HepG2 (cell line): ENCODE results near the gene GTF2I. TPM values are rescaled to one million over a fixed set of nuclear protein-coding genes. Genes with fewer than 3 reads are reported as not detected.

Experiments used
- CCDC6 ChIP-seq: sonication (generic); formaldehyde crosslinking; IDR thresholded peaks from 2 replicates; pipeline ENCODE4 v1.8.1; 2022; ENCODE audit warnings: mild to moderate bottlenecking, missing genetic modification reagents, moderate library complexity
- CEBPG ChIP-seq: IDR thresholded peaks from 2 replicates; pipeline ENCODE4 v1.6.1; 2016
- E2F5 ChIP-seq: sonication (generic); formaldehyde crosslinking; conservative IDR thresholded peaks from 2 replicates; pipeline ENCODE4 v1.4.0; 2020; ENCODE audit warnings: missing genetic modification reagents
- FOXM1 ChIP-seq: sonication (generic); formaldehyde crosslinking; IDR thresholded peaks from 2 replicates; pipeline ENCODE4 v1.5.0; 2020; ENCODE audit warnings: missing genetic modification reagents
- HDAC1 ChIP-seq: sonication (generic); formaldehyde crosslinking; IDR thresholded peaks from 2 replicates; pipeline ENCODE4 v1.5.1; 2020; ENCODE audit warnings: mild to moderate bottlenecking, missing genetic modification reagents
- KLF13 ChIP-seq: sonication (generic); formaldehyde crosslinking; IDR thresholded peaks from 2 replicates; pipeline ENCODE4 v1.4.0; 2020; ENCODE audit warnings: mild to moderate bottlenecking, missing genetic modification reagents
- KMT2B ChIP-seq: IDR thresholded peaks from 2 replicates; pipeline ENCODE4 v1.6.1; 2016; ENCODE audit warnings: missing genetic modification reagents, missing compliant biosample characterization
- MXI1 ChIP-seq: IDR thresholded peaks from 3 replicates; pipeline ENCODE4 v1.6.1; 2012; ENCODE audit warnings: low read depth, low read length, inconsistent platforms, borderline replicate concordance
- MZF1 ChIP-seq: sonication (generic); formaldehyde crosslinking; IDR thresholded peaks from 2 replicates; pipeline ENCODE4 v1.8.1; 2023; ENCODE audit warnings: mild to moderate bottlenecking, missing genetic modification reagents, borderline replicate concordance
- NFE2 ChIP-seq: sonication (generic); formaldehyde crosslinking; IDR thresholded peaks from 2 replicates; pipeline ENCODE4 v1.4.0; 2020; ENCODE audit warnings: missing genetic modification reagents
- RBFOX2 ChIP-seq: fragments of 200-400 bp; formaldehyde crosslinking; IDR thresholded peaks from 2 replicates; pipeline ENCODE4 v1.6.1; 2017; ENCODE audit warnings: low read depth, mild to moderate bottlenecking, low read length
- RFX3 ChIP-seq: IDR thresholded peaks from 2 replicates; pipeline ENCODE4 v1.6.1; 2016; ENCODE audit warnings: missing biosample characterization, missing genetic modification reagents
- SOX6 ChIP-seq, 2 experiments: fragments of 450-650 bp in 1 of 2; sonication (generic) in 1 of 2; formaldehyde crosslinking in 1 of 2; IDR thresholded peaks; 2 replicates each; pipeline versions ENCODE4 v1.4.0 to v1.6.1; 2017 to 2020; ENCODE audit warnings: antibody characterized with exemption in 1 of 2, mild to moderate bottlenecking in 1 of 2, missing genetic modification reagents in 1 of 2
- SRY ChIP-seq: sonication (generic); formaldehyde crosslinking; IDR thresholded peaks from 2 replicates; pipeline ENCODE4 v1.8.0; 2022; ENCODE audit warnings: mild to moderate bottlenecking, missing genetic modification reagents
- TFAP4 ChIP-seq: sonication (generic); IDR thresholded peaks from 2 replicates; pipeline ENCODE4 v1.6.1; 2016; ENCODE audit warnings: low read depth, borderline replicate concordance
- THAP11 ChIP-seq: IDR thresholded peaks from 2 replicates; pipeline ENCODE4 v1.6.1; 2016; ENCODE audit warnings: missing biosample characterization, missing genetic modification reagents
- ZBTB14 ChIP-seq: sonication (generic); formaldehyde crosslinking; IDR thresholded peaks from 2 replicates; pipeline ENCODE4 v1.4.0; 2020; ENCODE audit warnings: missing genetic modification reagents
- ZBTB20 ChIP-seq: sonication (generic); formaldehyde crosslinking; IDR thresholded peaks from 2 replicates; pipeline ENCODE4 v1.8.1; 2023; ENCODE audit warnings: missing genetic modification reagents, low read depth, mild to moderate bottlenecking, borderline replicate concordance
- ZBTB25 ChIP-seq: IDR thresholded peaks from 2 replicates; pipeline ENCODE4 v1.6.1; 2018; ENCODE audit warnings: missing genetic modification reagents
- ZFP36 ChIP-seq: fragments of 150-350 bp; IDR thresholded peaks from 2 replicates; pipeline ENCODE4 v1.6.1; 2018; ENCODE audit warnings: borderline replicate concordance, low read length, low read depth; ENCODE audit not compliant: partially characterized antibody
- ZNF136 ChIP-seq: sonication (generic); formaldehyde crosslinking; IDR thresholded peaks from 2 replicates; pipeline ENCODE4 v1.8.1; 2022; ENCODE audit warnings: low read depth, mild to moderate bottlenecking, moderate library complexity, missing genetic modification reagents
- ZNF3 ChIP-seq: IDR thresholded peaks from 2 replicates; pipeline ENCODE4 v1.7.0; 2017; ENCODE audit warnings: inconsistent platforms
- ZNF614 ChIP-seq: IDR thresholded peaks from 2 replicates; pipeline ENCODE4 v1.6.1; 2018; ENCODE audit warnings: missing biosample characterization, missing genetic modification reagents, inconsistent platforms, borderline replicate concordance
- ZNF704 ChIP-seq: sonication (generic); formaldehyde crosslinking; IDR thresholded peaks from 2 replicates; pipeline ENCODE4 v1.8.1; 2023; ENCODE audit warnings: mild to moderate bottlenecking, inconsistent platforms, moderate library complexity, missing genetic modification reagents, borderline replicate concordance
- ZNF740 ChIP-seq: sonication (generic); formaldehyde crosslinking; IDR thresholded peaks from 2 replicates; pipeline ENCODE4 v1.4.0; 2020; ENCODE audit warnings: missing genetic modification reagents
- polyA plus RNA-seq, 8 experiments: library from polyadenylated mRNA; depleted of rRNA in 3 of 8; stranded (reverse) in 7 of 8; unstranded in 1 of 8; fragments of >200 nt; fragmentation: Illumina TruSeq in 4 of 8; extraction: Trizol in 4 of 8; gene quantifications; 2 replicates each; pipeline versions ENCODE4 v1.2.1 to v1.2.3, GENCODE V29; 2011 to 2016; ENCODE audit warnings: low read depth in 4 of 8, missing spikeins in 1 of 8, mixed read lengths in 1 of 8; ENCODE audit not compliant: insufficient read depth in 1 of 8
- total RNA-seq, 5 experiments: library from RNA; depleted of rRNA; stranded (reverse); fragments of >200 nt; fragmentation: Illumina TruSeq; extraction: Trizol; gene quantifications; 2 replicates each; pipeline ENCODE4 v1.2.3, GENCODE V29; 2016; ENCODE audit warnings: low read depth in 1 of 5

GTF2I gene
- total and polyA plus RNA-seq, 2 of the 13 experiments (the other 11 are each of a cell fraction or from before 2014, with no cell fraction given): 74.6 to 125 TPM

GRCh38 chr7:74658178-74659004 is 873 bp downstream of the GTF2I start (continued):
- TF ChIP-seq E2F5 (no peak), MXI1 (peak; percentile 85; the same call in 1 of the 3 replicates), ZNF614 (CRISPR knock-in tag) (peak; percentile 21; the same call in 1 of the 2 replicates), ZBTB25 (CRISPR knock-in tag) (peak; percentile 28), FOXM1 (CRISPR knock-in tag) (no peak), NFE2 (CRISPR knock-in tag) (no peak), ZNF3 (CRISPR knock-in tag) (no peak), HDAC1 (CRISPR knock-in tag) (0 out of 2 replicates have a peak, but pooled peaks have one; percentile 18), CCDC6 (CRISPR knock-in tag) (no peak), ZBTB20 (no peak), RBFOX2 (peak; percentile 80), ZNF704 (no peak), THAP11 (CRISPR knock-in tag) (peak; percentile 55; the same call in 1 of the 2 replicates), CEBPG (CRISPR knock-in tag) (peak; percentile 37; the same call in 1 of the 2 replicates), SOX6 (IDR thresholded peaks at IDR 0.05) (no peak), SOX6 (CRISPR knock-in tag; IDR thresholded peaks at IDR 0.05) (peak; percentile 46; the same call in 1 of the 2 replicates), ZBTB14 (peak; percentile 91), TFAP4 (peak; percentile 55; the same call in 1 of the 2 replicates), KMT2B (CRISPR knock-in tag) (0 out of 2 replicates have a peak, but pooled peaks have one; percentile 16), KLF13 (CRISPR knock-in tag) (no peak), ZNF136 (CRISPR knock-in tag) (no peak), SRY (no peak), MZF1 (CRISPR knock-in tag) (no peak), ZFP36 (no peak), RFX3 (CRISPR knock-in tag) (peak; percentile 24; the same call in 1 of the 2 replicates), ZNF740 (CRISPR knock-in tag) (peak; percentile 84; the same call in 1 of the 2 replicates)
